Measurements from ENCODE around the gene FAM163B. TPM values are rescaled to one million over a fixed set of nuclear protein-coding genes. Genes with fewer than 3 reads are reported as not detected.
A peak's percentile ranks its signal among the peaks of the same experiment; 100 is the strongest.
"Not testable (repeated sequence)": the region's sequence is repeated elsewhere in the genome, so short reads cannot be mapped to it uniquely, and the experiment has no call there.

The FAM163B gene
- total RNA-seq, 1 donor from 2014 or later, result 6.3 TPM

DNA sequence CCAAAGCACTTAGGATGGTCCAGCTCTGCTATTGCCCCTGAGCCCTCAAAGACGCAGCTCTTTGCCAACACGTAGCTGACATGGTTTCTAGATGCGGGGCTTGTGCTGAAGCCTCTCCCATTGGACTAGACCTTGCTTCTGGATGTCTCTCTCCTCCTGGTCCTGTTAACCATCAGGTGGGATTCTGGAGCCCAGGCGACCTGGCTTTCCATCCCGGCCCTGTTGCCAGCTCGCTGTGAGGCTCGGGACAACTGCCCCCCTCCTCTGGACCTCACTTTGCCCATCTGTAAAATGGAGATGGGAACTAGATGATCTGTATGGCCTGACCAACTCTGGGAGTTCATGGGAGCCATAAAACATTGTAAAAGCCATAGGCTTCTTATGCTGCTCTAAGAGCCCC is 31.0 kb upstream of the FAM163B start:
- no peak for DNase-seq (ENCODE audit: low spot score)

DNA sequence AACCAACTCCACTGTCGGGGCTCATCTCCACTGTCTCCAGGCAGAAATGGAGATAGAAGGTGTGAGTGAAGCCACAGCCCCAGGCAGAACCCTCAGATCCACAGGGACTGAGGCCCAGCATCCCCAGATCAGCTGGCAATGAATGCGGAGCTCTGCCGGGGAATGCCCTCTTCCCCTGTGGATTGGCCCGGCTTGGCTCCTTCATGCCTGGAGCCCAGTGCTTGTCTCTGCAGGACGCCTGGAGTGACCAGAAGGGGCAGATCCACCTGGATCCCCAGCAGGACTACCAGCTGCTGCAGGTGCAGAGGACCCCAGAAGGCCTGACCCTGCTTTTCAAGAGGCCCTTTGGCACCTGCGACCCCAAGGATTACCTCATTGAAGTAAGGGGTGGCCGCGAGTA is 30.4 kb upstream of the FAM163B start:
- no peak for DNase-seq (ENCODE audit: low spot score)

DNA sequence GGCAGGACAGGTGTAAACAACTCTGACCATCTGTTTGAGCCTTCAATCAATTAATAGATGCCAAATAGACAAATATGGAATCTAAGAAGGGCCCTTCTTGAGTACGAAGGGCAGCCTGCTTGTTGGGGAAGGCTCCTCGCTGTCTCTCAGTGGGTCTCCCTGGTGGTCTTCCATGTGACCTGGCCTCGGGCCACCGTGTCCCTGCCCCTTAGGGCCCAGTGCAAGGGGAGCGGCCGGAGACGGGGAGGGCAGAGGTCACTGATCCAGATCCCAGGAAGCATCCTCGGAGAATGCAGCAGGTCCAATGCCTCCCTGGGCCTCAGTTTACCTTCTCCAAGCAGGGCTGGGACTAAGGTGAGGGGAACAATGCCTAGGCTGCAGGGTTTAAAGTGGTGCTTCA is 29.5 kb upstream of the FAM163B start:
- no peak for DNase-seq (ENCODE audit: low spot score)

DNA sequence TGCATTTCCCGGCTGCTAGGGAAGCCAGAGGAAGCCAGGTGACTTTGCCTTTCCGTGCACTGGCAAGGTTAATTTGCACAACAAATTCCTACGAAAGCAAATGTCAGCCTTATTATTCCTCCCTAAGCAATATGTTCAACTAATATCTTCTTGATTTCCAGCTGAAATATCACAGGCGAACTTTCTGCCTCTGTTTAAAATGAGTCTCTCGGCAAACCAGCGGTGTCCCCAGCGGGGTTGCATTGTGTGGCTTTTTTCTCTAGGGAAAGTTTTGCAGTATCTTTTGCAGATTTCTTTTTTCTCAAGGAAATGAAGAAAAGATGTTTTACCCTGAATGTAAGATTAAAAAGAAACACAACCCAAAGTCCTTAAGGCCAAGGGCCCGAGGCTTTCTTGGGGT is 28.9 kb upstream of the FAM163B start:
- DNase-seq (ENCODE audit: low spot score), result no peak

DNA sequence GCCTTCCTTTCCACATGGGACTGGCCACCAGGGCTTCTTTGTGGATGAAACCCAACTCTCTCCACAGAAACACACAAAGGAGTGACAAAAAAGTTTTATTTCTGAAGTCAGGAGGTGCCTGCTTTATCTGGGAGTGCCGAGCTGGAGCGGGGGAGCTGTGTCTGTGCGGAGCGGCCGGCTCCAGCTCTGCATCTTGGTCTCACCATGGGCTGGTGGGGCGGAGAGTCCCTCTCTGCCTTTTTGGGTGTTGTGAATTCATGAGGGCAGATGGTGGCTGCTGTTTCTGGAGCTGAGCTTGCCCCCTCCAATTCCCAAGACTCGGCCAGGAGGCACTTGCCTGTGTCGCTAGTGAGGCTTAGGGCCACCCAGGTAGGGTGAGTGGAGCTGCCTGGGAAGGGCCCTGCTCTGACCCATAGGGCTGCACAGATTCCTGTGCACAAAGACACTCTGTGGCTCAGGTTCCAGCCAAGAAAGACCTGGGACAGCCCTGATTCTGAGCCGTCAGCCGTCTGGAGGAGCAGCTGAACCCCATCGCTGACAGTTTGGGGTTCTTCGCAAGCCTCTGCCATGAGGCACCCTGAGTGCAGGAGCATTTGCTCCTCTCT is 28.4 kb upstream of the FAM163B start:
- no peak for DNase-seq (ENCODE audit: low spot score)

DNA sequence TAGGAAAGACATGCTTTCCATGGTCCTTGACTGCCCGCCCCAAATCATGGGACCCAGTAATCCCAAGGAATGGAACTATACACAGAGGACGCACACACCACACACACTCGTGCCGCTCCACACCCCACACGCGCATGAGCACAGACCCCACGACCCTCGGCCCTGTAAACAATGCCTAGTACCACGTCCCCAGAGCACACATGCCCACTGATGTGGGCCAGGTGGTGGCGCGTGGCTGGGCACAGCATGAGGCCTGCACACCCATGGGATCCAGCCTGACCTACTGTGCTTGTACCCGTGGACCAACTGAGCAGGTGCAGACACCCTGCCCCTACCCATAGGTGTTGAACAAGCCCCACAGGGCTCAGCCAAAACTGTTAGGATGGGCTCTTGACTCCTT is 27.7 kb upstream of the FAM163B start:
- no peak for DNase-seq (ENCODE audit: low spot score)

DNA sequence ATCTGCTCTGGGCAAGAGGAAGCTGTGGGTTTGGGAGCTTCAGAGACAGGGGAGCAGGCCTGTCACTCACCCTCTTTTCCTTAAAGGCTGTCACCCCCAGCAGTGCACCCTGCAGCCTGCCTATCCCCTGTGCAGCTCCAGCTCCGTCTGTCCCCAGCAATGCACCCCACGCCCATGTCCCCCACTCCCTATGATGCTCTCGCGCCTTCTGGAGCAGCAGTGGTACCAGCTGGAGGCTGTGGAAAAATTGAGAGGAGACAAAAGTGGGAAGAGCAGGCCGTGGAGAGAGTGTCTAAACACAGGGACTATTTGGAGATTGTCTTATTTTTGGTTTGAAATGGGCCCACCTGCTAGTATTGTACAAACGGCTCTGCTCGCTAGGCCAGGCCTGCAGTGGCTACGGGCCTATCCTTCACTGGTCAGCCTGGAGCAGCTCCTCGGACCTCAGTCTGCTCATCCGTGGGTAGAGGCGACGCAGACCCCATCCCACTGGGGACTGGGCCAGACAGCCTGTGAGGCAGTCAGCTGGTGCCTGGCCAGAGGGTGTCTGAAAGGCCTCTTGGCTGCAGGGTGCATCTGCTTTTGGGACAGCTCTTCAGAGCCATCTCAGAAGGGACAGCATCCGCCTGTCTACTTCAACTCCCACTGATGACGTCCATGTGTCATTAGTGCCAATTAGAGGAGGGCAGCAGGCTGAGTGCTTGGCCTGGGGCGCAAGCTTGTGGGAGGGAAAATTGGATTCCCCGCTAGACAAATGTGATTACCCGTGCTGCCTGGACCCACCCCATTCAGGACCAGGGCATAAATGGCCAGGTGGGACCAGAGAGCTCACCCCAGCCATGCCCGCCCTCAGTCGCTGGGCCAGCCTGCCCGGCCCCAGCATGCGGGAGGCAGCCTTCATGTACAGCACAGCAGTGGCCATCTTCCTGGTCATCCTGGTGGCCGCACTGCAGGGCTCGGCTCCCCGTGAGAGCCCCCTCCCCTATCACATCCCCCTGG is 26.6 kb upstream of the FAM163B start, which contains the start of gene DBH:
Gene DBH (plus strand): TSS at position 831 of the 999 bp plus-strand sequence. CDS start 9 bp downstream, at position 840.
- DNase-seq (ENCODE audit: low spot score), result no peak

DNA sequence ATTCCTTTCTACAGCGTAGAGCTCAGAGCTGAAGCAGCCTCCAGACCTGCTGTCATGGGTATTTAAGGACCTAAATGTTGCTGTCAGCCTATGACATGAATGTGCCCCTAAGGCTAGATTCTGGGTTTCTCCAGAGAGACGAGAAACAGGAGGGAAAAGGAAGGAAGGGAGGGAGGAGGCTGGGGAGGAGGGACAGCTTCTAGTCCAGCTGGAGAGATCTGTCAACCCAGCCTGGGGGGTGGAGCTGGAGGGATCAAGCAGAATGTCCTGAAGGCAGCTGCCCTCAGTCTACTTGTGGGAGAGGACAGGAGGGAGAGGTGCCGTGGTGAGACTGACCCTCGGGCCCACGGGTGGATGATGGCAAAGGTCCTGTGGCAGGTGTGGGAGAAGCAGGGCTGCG is 25.9 kb upstream of the FAM163B start:
- peak; percentile 14 for DNase-seq (ENCODE audit: low spot score)

DNA sequence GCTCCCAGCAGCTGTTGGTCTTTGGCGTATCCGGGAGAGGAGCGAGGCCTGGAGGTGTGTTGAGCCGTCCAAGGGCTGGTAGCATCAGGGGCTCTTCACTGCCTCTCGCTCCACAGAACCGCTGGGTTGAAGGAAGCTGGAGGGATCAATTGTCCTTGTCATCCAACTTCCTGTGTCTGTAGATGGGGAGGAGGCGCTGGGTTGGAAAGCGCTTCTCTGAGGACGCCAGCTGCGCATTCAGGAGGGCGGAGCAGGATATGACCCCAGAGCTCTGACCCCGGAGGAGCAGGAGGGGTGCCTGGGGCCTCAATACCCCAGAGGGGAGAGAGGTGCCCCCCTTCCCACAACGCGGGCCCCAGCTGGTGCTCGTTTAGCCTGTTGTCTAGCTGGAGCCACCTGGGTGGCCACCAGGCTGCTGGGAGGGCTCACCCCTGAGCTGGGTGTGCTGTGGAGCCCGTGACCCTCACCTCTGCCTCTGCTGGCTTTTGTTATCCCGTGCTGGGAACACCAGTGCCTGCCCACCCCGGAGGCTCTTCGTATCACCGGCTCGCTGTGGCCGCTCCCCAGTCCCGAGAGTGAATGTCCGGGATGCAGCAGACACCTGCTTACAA is 25.0 kb upstream of the FAM163B start:
- DNase-seq (ENCODE audit: low spot score), result no peak

DNA sequence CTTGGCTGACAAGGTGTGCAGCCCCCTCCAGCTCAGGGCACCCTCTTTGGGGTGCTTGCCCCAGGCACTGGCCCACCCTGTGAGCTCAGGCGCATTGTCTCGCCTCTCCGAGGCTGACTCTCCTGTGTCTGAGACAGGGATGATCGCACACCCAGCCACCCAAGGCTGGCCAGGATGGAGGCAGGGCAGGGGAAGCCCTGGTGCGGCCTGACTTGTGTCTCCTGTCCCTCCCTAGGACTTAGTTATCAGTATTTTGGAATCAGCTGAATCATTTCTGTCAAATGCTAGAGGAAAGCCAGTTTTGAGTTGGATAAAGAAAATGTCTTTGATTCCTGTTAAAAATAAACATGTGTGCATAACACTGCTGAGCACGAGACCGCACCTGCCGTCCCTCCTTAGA is 24.5 kb upstream of the FAM163B start:
- DNase-seq (ENCODE audit: low spot score), result peak; percentile 55

DNA sequence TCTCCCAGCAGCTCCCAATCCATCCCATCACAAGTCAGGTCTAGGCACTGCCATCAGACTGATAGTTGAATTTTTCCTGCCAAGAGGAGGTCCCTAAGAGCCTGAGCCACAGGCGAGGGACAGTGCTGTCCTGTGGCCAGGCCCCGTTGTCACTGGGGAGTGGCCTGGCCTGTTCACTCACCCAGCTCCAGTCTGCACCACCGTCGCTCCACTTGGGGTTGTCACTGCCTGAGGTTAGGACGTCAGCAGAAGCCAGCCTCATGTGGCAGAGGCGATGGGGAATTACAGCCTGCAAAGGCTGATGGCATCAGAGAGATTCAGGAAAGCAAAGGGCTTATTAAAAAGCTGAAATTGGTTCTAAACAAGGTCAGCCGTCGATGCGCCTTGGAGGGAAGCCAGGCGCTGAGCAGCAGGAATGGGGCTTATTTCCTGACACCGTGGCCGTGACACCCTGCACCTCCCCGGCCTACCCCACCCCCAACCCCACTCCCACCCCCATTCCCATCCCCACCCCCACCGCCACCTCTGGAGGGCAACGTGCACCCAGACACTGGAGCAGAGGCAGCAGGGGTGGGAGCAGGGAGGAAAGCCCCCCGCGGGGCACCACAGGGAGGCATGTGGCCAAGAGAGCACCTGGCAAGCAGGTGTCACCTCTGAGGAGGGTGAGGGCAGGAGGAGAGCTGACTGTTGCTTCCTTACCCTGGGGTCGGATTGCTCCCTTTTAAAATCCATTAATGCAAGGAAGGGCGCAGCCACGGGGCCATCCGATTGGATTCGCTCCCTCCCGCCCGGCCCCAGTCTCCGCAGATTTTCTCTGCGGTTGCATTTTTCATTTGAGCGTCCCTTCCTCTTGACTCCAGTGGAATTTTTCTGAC is 23.9 kb upstream of the FAM163B start:
- no peak for DNase-seq (ENCODE audit: low spot score)

DNA sequence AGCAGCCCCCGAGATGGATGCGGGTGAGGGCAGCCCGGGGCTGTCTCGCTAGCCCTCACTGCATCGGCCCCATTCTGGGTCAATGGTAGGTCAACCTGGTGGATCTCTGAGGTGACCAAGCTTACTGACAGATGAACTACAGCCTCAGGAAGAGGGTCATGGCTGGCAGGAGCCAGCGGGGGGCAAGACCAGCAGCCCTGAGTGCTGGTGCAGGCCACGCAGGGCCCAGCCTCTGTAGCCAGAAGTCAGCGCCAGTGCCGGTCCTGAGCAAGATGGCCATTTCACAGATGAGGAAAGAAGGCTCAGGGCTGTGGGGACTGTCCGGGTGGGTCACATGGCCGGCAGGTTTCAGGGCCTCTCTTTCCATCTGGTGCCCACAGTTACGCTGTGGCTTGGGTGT is 21.9 kb upstream of the FAM163B start:
- DNase-seq (ENCODE audit: low spot score), result no peak

DNA sequence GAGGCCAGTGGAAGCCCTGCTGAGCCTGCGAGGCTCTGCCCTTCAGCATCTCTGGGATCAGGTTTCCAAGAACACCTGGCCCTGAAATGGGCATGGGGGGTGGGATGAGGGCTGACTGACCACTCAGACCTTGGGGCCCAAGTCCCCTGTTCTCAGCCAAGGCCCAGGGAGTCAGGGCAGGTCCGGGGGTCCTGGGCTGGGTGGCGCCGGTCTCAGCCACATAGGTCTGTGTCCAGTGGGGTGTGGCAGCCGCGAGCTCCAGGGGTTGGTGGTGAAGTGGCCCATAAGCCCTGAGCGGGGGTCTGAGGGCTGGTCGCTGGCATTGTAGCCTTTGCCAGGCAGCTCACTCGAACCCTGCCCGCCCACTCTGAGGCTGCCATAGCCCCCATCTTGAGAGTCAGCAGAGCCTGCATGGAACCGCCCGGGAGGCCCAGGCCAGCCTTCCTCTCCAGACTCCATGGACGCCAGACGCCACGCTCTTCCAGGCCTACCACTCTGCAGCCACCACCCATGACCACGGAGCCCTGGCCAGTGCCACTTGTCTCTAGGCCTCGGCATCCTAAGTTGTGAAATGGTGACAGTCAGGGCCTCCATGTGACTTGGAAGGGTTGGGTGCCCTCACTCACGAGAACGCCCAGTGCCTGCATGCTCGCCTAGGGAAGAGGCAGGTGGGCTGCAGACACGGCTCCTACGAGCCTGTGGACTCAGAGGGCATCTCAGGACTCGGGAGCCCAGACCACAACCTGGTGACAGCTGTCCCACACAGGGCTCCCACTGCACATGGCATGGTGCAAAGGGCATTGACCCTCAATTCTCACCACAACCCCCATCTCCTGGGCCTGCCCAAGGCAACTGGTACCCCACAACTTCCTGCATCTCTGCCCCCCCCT is 20.3 kb upstream of the FAM163B start:
- DNase-seq (ENCODE audit: low spot score), result no peak

DNA sequence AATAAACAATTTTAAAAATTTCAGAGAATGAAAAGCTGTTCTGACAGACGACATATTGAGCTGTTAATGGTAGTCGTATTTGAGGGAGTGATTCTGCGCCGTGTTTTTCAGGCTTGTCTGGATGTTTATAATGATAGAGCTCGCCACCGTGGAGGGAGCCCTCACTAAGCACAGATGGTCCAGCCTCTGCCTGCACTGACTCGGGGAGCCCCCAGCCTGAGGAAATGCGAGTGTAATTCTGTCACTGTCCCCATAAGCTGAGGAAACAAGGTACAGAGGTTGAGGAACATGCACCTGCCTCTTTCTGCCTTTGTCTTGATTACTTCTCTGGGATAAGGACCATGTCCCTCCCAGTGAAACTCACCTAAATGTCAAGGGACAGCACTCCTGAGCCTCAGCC is 19.6 kb upstream of the FAM163B start:
- no peak for DNase-seq (ENCODE audit: low spot score)

DNA sequence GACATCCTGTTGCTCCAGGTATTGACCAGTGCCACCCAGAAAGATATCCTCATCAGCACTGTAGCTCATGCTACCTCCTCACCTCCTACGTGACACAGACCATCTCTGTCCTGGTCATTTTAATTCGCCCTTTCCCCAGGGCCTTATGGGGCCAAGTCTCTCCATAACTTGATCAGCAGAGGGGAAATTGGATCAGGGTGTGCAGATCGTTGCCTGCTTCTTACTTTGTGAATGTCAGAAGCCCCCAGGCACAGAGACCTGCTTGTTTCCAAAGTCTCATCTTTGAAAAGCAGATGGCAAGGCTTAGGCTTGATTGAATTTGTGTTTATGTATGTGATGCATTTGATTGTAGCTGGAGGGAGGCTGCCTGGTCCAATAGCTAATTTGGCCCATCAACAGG is 18.2 kb upstream of the FAM163B start:
- no peak for DNase-seq (ENCODE audit: low spot score)

DNA sequence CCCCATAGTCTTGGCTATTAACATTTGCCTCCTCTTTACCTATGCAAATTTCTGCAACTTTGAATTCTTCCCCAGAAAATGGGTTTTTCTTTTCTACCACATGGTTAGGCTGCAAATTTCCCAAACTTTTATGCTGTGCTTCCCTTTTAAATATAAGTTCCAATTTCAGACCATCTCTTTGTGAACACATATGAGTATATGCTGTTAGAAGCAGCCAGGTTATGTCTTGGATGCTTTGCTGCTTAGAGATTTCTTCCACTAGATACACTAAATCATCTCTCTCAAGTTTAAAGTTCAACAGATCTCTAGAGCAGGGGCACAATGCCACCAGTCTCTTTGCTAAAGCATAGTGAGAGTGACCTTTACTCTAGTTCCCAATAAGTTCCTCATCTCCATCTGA is 16.8 kb upstream of the FAM163B start:
- DNase-seq (ENCODE audit: low spot score), result not testable (repeated sequence)

DNA sequence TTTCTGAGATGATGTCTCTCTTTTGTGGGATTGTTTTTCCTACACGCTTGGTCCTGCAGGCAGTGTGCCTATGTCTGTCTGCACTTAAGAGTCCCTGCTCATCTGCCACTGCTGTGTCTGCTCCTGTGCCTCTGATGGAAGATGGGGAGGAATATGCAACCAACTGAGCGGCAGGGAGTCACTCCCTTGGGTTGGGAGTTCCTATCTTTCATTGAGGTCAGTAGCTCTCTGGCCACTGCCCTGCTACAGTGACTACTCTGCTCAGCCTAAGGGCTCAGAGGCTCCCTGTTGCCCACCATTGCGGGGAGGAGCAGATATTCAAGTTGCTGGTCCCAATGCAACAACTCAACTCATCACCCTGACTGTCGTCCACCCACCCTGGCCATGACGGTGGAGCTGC is 13.4 kb upstream of the FAM163B start:
- no peak for DNase-seq (ENCODE audit: low spot score)

DNA sequence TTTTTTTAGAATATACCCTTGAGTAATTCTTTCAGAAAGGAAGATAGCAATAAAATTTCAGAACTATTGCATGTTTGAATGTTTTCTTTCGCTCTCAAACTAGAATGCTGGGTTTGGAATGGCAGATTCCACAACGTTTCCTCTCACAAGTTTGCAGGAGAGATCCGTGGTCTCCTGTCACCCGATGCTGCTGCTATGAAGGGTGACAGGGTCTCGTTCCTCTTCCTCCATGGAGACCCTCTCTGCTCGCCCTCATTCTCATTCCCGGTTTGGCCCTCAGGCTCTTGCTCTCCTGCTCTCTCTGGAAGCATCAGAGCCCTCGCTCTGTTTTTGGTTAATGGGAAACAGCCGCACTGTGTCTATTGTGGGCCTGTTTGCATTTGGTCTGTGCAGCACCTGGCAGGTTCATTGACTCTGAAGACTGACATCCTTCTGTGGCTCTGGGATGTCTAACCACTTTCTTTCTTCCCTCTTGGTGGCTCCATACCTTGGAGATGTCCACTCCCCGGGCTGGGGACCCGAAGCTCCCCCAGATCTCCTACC is 12.6 kb upstream of the FAM163B start:
- no peak for DNase-seq (ENCODE audit: low spot score)

DNA sequence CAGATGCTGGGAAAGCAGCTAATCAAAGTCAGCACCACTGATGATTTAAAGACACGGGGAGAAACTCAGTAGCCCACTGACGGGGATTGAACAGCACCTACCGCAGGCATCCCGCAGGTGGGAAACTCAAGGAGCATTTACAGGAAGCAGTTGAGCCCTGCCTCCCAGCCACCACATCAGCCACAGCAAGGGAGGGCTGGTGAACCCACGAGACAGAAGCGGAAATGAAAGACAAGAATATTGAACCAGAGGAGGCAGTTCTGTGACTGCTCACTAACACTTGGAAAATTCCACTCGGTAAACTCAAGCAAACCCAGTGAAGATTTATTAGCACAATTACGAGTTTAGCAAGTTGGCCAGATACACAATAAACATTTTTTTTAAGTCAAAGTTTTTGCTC is 10.6 kb upstream of the FAM163B start:
- no peak for DNase-seq (ENCODE audit: low spot score)

DNA sequence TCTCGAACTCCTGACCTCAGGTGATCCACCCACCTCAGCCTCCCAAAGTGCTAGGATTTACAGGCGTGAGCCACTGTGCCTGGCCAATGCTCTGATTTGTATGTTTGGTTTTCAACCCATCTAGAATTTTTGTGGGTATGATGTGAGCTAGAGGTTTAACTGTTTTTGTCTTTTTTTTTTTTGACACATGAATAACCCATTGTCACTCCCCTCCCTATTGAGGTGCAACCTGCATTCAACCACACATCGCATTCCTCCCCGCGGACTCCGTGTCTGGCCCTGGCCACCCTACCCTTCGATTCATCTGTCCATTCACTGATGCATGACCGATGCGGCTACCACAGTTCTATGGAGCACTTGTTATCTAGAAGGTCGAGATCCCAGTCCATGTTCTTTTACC is 9.5 kb upstream of the FAM163B start:
- DNase-seq (ENCODE audit: low spot score), result no peak

All from umbilical cord (tissue), 2 donors.